ENCODE results near the gene PTPRE.

DNA sequence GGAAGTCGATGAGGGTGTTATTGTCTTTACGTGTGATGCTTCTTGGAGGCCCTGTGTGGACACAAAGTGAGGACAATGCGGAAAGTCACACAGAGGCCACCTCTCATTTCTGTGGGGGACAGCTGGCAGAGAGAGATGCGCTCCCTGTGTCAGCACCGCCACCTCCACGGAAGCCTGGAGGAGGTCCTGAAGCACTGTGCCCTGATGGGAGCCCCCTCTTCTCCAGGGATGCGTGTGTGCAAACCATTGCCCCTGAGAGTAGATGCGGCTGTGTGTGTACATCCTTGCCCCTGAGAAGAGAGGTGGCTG lies 2.0 kb downstream of the PTPRE start:
- TF ChIP-seq, protein P1, sequence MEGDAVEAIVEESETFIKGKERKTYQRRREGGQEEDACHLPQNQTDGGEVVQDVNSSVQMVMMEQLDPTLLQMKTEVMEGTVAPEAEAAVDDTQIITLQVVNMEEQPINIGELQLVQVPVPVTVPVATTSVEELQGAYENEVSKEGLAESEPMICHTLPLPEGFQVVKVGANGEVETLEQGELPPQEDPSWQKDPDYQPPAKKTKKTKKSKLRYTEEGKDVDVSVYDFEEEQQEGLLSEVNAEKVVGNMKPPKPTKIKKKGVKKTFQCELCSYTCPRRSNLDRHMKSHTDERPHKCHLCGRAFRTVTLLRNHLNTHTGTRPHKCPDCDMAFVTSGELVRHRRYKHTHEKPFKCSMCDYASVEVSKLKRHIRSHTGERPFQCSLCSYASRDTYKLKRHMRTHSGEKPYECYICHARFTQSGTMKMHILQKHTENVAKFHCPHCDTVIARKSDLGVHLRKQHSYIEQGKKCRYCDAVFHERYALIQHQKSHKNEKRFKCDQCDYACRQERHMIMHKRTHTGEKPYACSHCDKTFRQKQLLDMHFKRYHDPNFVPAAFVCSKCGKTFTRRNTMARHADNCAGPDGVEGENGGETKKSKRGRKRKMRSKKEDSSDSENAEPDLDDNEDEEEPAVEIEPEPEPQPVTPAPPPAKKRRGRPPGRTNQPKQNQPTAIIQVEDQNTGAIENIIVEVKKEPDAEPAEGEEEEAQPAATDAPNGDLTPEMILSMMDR (optimal IDR thresholded peaks at IDR 0.05 in 1 of 3, IDR thresholded peaks at IDR 0.05 in 1 of 3, conservative IDR thresholded peaks at IDR 0.05 in 1 of 3; ENCODE audit: extremely low read depth in 1 of 3, insufficient read depth in 2 of 3, low read length in 3 of 3), result no peak
- no peak for TF ChIP-seq EZH2 (IDR thresholded peaks at IDR 0.05; ENCODE audit: low read length)

Measured in keratinocyte (primary cell).